ENCODE measurements around the gene IPP. TPM values are rescaled to one million over a fixed set of nuclear protein-coding genes. Genes with fewer than 3 reads are reported as not detected.

The IPP gene
- total and polyA plus RNA-seq, 2 of the 8 experiments (the other 6 are each of a cell fraction or from before 2014, with no cell fraction given) = 1.4 to 5.6 TPM

GRCh38 chr1:45762291-45762690 is 11.8 kb upstream of the IPP start:
- POLR2A ChIA-PET (ENCODE audit: partially characterized antibody) = no interaction called here
- Histone ChIP-seq H3K23me2 (ENCODE audit: low read depth, low read length) (no peaks in the 10 kb centered on the region), H4K5ac (ENCODE audit: insufficient read length, low read depth, low read length) (no peak overlapping the region), H2BK12ac (ENCODE audit: low read depth, low read length) (no peak overlapping the region), H3K27me3 (replicated peaks in 1 of 4; ENCODE audit: control insufficient read depth in 3 of 4, extremely low read depth in 1 of 4, insufficient read depth in 3 of 4, low read length in 3 of 4) (no peaks in the 10 kb centered on the region), H3K14ac (ENCODE audit: insufficient read length) (no peak overlapping the region), H3K4ac (replicated peaks; ENCODE audit: insufficient read length, low read depth, low read length) (no peak overlapping the region), H4K91ac (replicated peaks; ENCODE audit: insufficient read length, low read length) (no peak overlapping the region), H2AK5ac (ENCODE audit: low read depth, low read length) (no peak overlapping the region), H3K9me3 (ENCODE audit: insufficient read depth in 2 of 2, low read depth in 1 of 2, low read length in 1 of 2) (no peaks in the 10 kb centered on the region), H2BK120ac (replicated peaks; ENCODE audit: low read depth, low read length) (no peak overlapping the region), H4K8ac (ENCODE audit: extremely low read depth, insufficient read depth, low read length) (no peak overlapping the region), H3K4me1 (replicated peaks in 1 of 4; ENCODE audit: control insufficient read depth in 3 of 4, insufficient read depth in 4 of 4, low read length in 3 of 4) (no peaks in the 10 kb centered on the region), H2BK20ac (ENCODE audit: low read length) (no peak overlapping the region), H3K27ac (ENCODE audit: low read depth, low read length) (no peak overlapping the region), H3K56ac (replicated peaks; ENCODE audit: insufficient read length, low read depth, low read length) (no peak overlapping the region), H3K79me1 (ENCODE audit: low read depth, low read length) (no peaks in the 10 kb centered on the region), H3K18ac (ENCODE audit: extremely low read depth, low read length) (no peak overlapping the region), H3K36me3 (ENCODE audit: control insufficient read depth in 2 of 4, insufficient read depth in 4 of 4, low read length in 3 of 4) (no peaks in the 10 kb centered on the region), H3K4me2 (ENCODE audit: insufficient read depth in 1 of 2, low read depth in 2 of 2, low read length in 2 of 2) (no peak overlapping the region), H3K9ac (replicated peaks in 1 of 4; ENCODE audit: extremely low read depth in 1 of 4, low read depth in 3 of 4, low read length in 3 of 4) (no peak overlapping the region), H2BK5ac (ENCODE audit: low read depth, low read length) (no peak overlapping the region), H3K23ac (ENCODE audit: insufficient read length) (no peak overlapping the region), H4K20me1 (replicated peaks in 1 of 2; ENCODE audit: control insufficient read depth in 1 of 2, insufficient read depth in 2 of 2, low read length in 2 of 2) (no peaks in the 10 kb centered on the region), H2AFZ (ENCODE audit: low read length) (no peak overlapping the region), H2BK15ac (ENCODE audit: low read length) (no peak overlapping the region), H3K79me2 (ENCODE audit: control insufficient read depth in 1 of 2, insufficient read depth in 2 of 2, low read length in 2 of 2) (no peaks in the 10 kb centered on the region), H3K4me3 (ENCODE audit: extremely low read depth in 1 of 4, insufficient read depth in 2 of 4, low read depth in 3 of 4, low read length in 4 of 4) (no peak overlapping the region)
- WGBS, 2 experiments (ENCODE audit: extremely low coverage in 1 of 2, insufficient coverage in 1 of 2, insufficient read length in 1 of 2, insufficient replicate concordance in 2 of 2, low coverage in 1 of 2, low lambda C conversion rate in 2 of 2, missing lambda C conversion rate in 1 of 2) = 85% methylated on average over 3 of the region's 3 CpGs; no CpG with 5 or more reads in 1 of the 2 experiments
- TF ChIP-seq RXRA (IDR thresholded peaks at IDR 0.05; ENCODE audit: insufficient read depth, low read depth, low read length) (no peak), BCL11A (IDR thresholded peaks at IDR 0.05; ENCODE audit: low read depth in 2 of 2, low read length in 2 of 2) (no peak), HDAC2 (IDR thresholded peaks at IDR 0.05; ENCODE audit: borderline replicate concordance in 1 of 2, low read depth in 2 of 2, low read length in 2 of 2) (no peak), ASH2L (IDR thresholded peaks at IDR 0.05; ENCODE audit: low read length) (no peak), JUND (IDR thresholded peaks at IDR 0.05; ENCODE audit: low read length) (no peak), HDAC6 (IDR thresholded peaks at IDR 0.05; ENCODE audit: low read depth, low read length) (no peak)
- TF ChIP-seq, protein P1, sequence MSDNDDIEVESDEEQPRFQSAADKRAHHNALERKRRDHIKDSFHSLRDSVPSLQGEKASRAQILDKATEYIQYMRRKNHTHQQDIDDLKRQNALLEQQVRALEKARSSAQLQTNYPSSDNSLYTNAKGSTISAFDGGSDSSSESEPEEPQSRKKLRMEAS (IDR thresholded peaks at IDR 0.05) = no peak
- DNase-seq (ENCODE audit: low read depth in 1 of 2, low spot score in 2 of 2) = no peak
- FAIRE-seq = no peak
- CTCF ChIA-PET (ENCODE audit: partially characterized antibody) = no interaction called here
